ENCODE data around the gene CCK. TPM values are rescaled to one million over a fixed set of nuclear protein-coding genes. Genes with fewer than 3 reads are reported as not detected.

CCK gene
- polyA plus RNA-seq, 1 donor from 2014 or later: not detected

DNA sequence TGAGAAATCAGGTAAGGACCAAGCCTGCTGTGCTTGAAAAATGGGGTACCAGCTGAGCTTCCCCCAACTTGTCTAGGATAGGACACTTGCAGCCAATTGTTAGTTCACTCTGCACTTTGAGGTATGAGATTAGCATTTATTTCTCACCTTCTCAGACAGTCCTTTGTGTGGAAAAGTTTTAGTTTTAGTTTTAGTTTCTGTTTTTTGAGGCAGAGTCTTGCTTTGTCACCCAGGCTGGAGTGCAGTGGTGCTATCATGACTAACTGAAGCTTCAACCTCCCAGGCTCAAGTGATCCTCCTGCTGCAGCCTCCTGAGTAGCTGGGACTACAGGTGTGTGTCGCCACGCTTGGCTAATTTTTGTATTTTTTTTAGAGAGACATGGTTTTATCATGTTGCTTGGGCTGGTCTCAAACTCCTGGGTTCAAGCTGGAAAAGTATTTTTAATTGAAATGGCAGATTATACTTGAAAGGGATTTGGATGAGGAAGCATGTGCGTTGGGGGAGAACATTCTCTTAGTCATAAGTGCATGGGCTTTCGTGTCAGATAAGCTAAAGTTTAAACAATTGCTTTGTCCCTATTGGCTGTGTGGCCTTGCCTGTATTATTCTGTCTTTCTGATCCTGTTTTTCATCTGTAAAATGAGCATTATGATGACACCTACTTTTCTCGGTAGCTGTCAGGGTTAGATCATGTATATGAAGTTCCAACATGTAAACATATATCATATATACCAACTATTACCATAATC, 25.2 kb upstream of the CCK start:
- Histone ChIP-seq H3K4me2 (ENCODE audit: low read length) (no peak overlapping the region), H2AFZ (ENCODE audit: low read depth, low read length) (no peak overlapping the region), H3K79me2 (replicated peaks; ENCODE audit: insufficient read depth, low read length) (no peaks in the 10 kb centered on the region), H4K20me1 (ENCODE audit: insufficient read depth) (no peaks in the 10 kb centered on the region), H3K9me2 (ENCODE audit: insufficient read depth, low read length) (no peaks in the 10 kb centered on the region), H3F3A (ENCODE audit: insufficient read depth, low read length, poor library complexity, severe bottlenecking) (no peaks in the 10 kb centered on the region), H3K27me3 (ENCODE audit: insufficient read depth, low read depth, low read length) (no peaks in the 10 kb centered on the region), H3K9ac (ENCODE audit: low read length) (no peak overlapping the region), H3K4me3 (ENCODE audit: low read length) (no peak overlapping the region), H3K36me3 (ENCODE audit: insufficient read depth, low read length) (no peaks in the 10 kb centered on the region), H3K27ac (ENCODE audit: low read length) (no peak overlapping the region), H3K9me3 (ENCODE audit: low read length) (no peaks in the 10 kb centered on the region)
- TF ChIP-seq EZH2 (IDR thresholded peaks at IDR 0.05; ENCODE audit: borderline replicate concordance, insufficient read depth, low read length, poor library complexity, severe bottlenecking): no peak
- no peak for TF ChIP-seq SMC3 (conservative IDR thresholded peaks at IDR 0.05; ENCODE audit: poor library complexity)
- no peak for TF ChIP-seq RAD21 (conservative IDR thresholded peaks at IDR 0.05)
- TF ChIP-seq POLR2AphosphoS5 (IDR thresholded peaks at IDR 0.05): no peak
- no peak for TF ChIP-seq TAF1 (IDR thresholded peaks at IDR 0.05; ENCODE audit: low read depth)
- no peak for TF ChIP-seq EP300 (conservative IDR thresholded peaks at IDR 0.05; ENCODE audit: poor library complexity, severe bottlenecking)

- Histone ChIP-seq H3K9me2 (ENCODE audit: insufficient read depth, low read length) (no peaks in the 10 kb centered on the region), H4K20me1 (ENCODE audit: insufficient read depth) (no peaks in the 10 kb centered on the region), H2AFZ (ENCODE audit: low read depth, low read length) (no peak overlapping the region), H3K4me3 (ENCODE audit: low read length) (no peak overlapping the region), H3K79me2 (replicated peaks; ENCODE audit: insufficient read depth, low read length) (no peaks in the 10 kb centered on the region), H3K9me3 (ENCODE audit: low read length) (no peaks in the 10 kb centered on the region), H3K27me3 (ENCODE audit: insufficient read depth, low read depth, low read length) (no peaks in the 10 kb centered on the region), H3K4me2 (ENCODE audit: low read length) (no peak overlapping the region), H3K36me3 (ENCODE audit: insufficient read depth, low read length) (no peaks in the 10 kb centered on the region), H3K9ac (ENCODE audit: low read length) (no peak overlapping the region), H3K27ac (ENCODE audit: low read length) (no peak overlapping the region), H3F3A (ENCODE audit: insufficient read depth, low read length, poor library complexity, severe bottlenecking) (no peaks in the 10 kb centered on the region)
- TF ChIP-seq RAD21 (conservative IDR thresholded peaks at IDR 0.05) (no peak), REST (IDR thresholded peaks at IDR 0.05; ENCODE audit: borderline replicate concordance) (no peak), EP300 (conservative IDR thresholded peaks at IDR 0.05; ENCODE audit: poor library complexity, severe bottlenecking) (no peak), EZH2 (IDR thresholded peaks at IDR 0.05; ENCODE audit: borderline replicate concordance, insufficient read depth, low read length, poor library complexity, severe bottlenecking) (no peak), SMC3 (conservative IDR thresholded peaks at IDR 0.05; ENCODE audit: poor library complexity) (no peak), POLR2AphosphoS5 (IDR thresholded peaks at IDR 0.05) (no peak), MXI1 (conservative IDR thresholded peaks at IDR 0.05; ENCODE audit: poor library complexity, severe bottlenecking) (no peak), TAF1 (IDR thresholded peaks at IDR 0.05; ENCODE audit: low read depth) (no peak)
- TF ChIP-seq, protein P1, sequence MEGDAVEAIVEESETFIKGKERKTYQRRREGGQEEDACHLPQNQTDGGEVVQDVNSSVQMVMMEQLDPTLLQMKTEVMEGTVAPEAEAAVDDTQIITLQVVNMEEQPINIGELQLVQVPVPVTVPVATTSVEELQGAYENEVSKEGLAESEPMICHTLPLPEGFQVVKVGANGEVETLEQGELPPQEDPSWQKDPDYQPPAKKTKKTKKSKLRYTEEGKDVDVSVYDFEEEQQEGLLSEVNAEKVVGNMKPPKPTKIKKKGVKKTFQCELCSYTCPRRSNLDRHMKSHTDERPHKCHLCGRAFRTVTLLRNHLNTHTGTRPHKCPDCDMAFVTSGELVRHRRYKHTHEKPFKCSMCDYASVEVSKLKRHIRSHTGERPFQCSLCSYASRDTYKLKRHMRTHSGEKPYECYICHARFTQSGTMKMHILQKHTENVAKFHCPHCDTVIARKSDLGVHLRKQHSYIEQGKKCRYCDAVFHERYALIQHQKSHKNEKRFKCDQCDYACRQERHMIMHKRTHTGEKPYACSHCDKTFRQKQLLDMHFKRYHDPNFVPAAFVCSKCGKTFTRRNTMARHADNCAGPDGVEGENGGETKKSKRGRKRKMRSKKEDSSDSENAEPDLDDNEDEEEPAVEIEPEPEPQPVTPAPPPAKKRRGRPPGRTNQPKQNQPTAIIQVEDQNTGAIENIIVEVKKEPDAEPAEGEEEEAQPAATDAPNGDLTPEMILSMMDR (IDR thresholded peaks at IDR 0.05; ENCODE audit: poor library complexity, severe bottlenecking): no peak
Measured at GRCh38 chr3:42289026-42289425, 23.0 kb upstream of the CCK start.
